Rectal smooth muscle tissue (tissue), 1 donor: Measurements from ENCODE around the gene CSNK2A3.

Experiments
- H3K27ac ChIP-seq: one replicate; pipeline ENCODE4 v1.7.0; 2013; ENCODE audit warnings: low read depth, low read length, inconsistent platforms
- H3K27me3 ChIP-seq: one replicate; pipeline ENCODE4 v1.7.0; 2013; ENCODE audit warnings: low read length; ENCODE audit not compliant: control insufficient read depth, insufficient read depth
- H3K36me3 ChIP-seq: one replicate; pipeline ENCODE4 v1.7.0; 2013; ENCODE audit warnings: low read length; ENCODE audit not compliant: control insufficient read depth, insufficient read depth
- H3K4me1 ChIP-seq: one replicate; pipeline ENCODE4 v1.7.0; 2013; ENCODE audit warnings: low read length; ENCODE audit not compliant: control insufficient read depth, insufficient read depth
- H3K4me3 ChIP-seq: one replicate; pipeline ENCODE4 v1.7.0; 2013; ENCODE audit warnings: low read length
- H3K9ac ChIP-seq: one replicate; pipeline ENCODE4 v1.7.0; 2013; ENCODE audit warnings: low read length

The CSNK2A3 gene

GRCh38 chr11:11389238-11389637, 36.2 kb upstream of the CSNK2A3 start:
- no peaks in the 10 kb centered on the region for H3K36me3 ChIP-seq
- H3K4me1 ChIP-seq = peaks cover 2% of the 10 kb centered on the region
- no peak overlapping the region for H3K27ac ChIP-seq
- no peak overlapping the region for H3K4me3 ChIP-seq
- no peak overlapping the region for H3K9ac ChIP-seq
- H3K27me3 ChIP-seq = no peaks in the 10 kb centered on the region

GRCh38 chr11:11387622-11388305, 34.7 kb upstream of the CSNK2A3 start:
- no peak overlapping the region for H3K27ac ChIP-seq
- H3K4me1 ChIP-seq = peaks cover 2% of the 10 kb centered on the region
- H3K4me3 ChIP-seq = no peak overlapping the region
- no peaks in the 10 kb centered on the region for H3K27me3 ChIP-seq
- no peaks in the 10 kb centered on the region for H3K36me3 ChIP-seq
- H3K9ac ChIP-seq = no peak overlapping the region

- Histone ChIP-seq H3K27me3 (no peaks in the 10 kb centered on the region), H3K4me1 (peaks cover 2% of the 10 kb centered on the region), H3K36me3 (no peaks in the 10 kb centered on the region), H3K9ac (no peak overlapping the region), H3K27ac (no peak overlapping the region), H3K4me3 (no peak overlapping the region)
Measured at GRCh38 chr11:11387207-11387606, 34.2 kb upstream of the CSNK2A3 start.

GRCh38 chr11:11384829-11385228, 31.8 kb upstream of the CSNK2A3 start:
- Histone ChIP-seq H3K27ac (no peak overlapping the region), H3K36me3 (no peaks in the 10 kb centered on the region), H3K4me3 (no peak overlapping the region), H3K9ac (no peak overlapping the region), H3K4me1 (no peaks in the 10 kb centered on the region), H3K27me3 (no peaks in the 10 kb centered on the region)

- Histone ChIP-seq H3K27me3 (no peaks in the 10 kb centered on the region), H3K4me1 (no peaks in the 10 kb centered on the region), H3K4me3 (no peak overlapping the region), H3K9ac (no peak overlapping the region), H3K27ac (no peak overlapping the region), H3K36me3 (no peaks in the 10 kb centered on the region)
Measured at GRCh38 chr11:11383995-11384394, 30.9 kb upstream of the CSNK2A3 start.

GRCh38 chr11:11382858-11383532, 29.9 kb upstream of the CSNK2A3 start:
- H3K36me3 ChIP-seq = no peaks in the 10 kb centered on the region
- H3K4me1 ChIP-seq = no peaks in the 10 kb centered on the region
- no peak overlapping the region for H3K27ac ChIP-seq
- no peaks in the 10 kb centered on the region for H3K27me3 ChIP-seq
- no peak overlapping the region for H3K4me3 ChIP-seq
- no peak overlapping the region for H3K9ac ChIP-seq

GRCh38 chr11:11381471-11382105, 28.5 kb upstream of the CSNK2A3 start:
- Histone ChIP-seq H3K4me1 (no peaks in the 10 kb centered on the region), H3K36me3 (no peaks in the 10 kb centered on the region), H3K27me3 (no peaks in the 10 kb centered on the region), H3K9ac (no peak overlapping the region), H3K27ac (no peak overlapping the region), H3K4me3 (no peak overlapping the region)

- H3K36me3 ChIP-seq = no peaks in the 10 kb centered on the region
- no peak overlapping the region for H3K4me3 ChIP-seq
- H3K9ac ChIP-seq = no peak overlapping the region
- H3K4me1 ChIP-seq = no peaks in the 10 kb centered on the region
- H3K27ac ChIP-seq = no peak overlapping the region
- no peaks in the 10 kb centered on the region for H3K27me3 ChIP-seq
Measured at GRCh38 chr11:11380883-11381282, 27.8 kb upstream of the CSNK2A3 start.

GRCh38 chr11:11380340-11380739, 27.3 kb upstream of the CSNK2A3 start:
- Histone ChIP-seq H3K27ac (no peak overlapping the region), H3K36me3 (no peaks in the 10 kb centered on the region), H3K4me1 (no peaks in the 10 kb centered on the region), H3K4me3 (no peak overlapping the region), H3K9ac (no peak overlapping the region), H3K27me3 (no peaks in the 10 kb centered on the region)

GRCh38 chr11:11379661-11380060, 26.6 kb upstream of the CSNK2A3 start:
- H3K27me3 ChIP-seq = no peaks in the 10 kb centered on the region
- H3K4me3 ChIP-seq = no peak overlapping the region
- H3K36me3 ChIP-seq = no peaks in the 10 kb centered on the region
- no peaks in the 10 kb centered on the region for H3K4me1 ChIP-seq
- H3K9ac ChIP-seq = no peak overlapping the region
- H3K27ac ChIP-seq = no peak overlapping the region

GRCh38 chr11:11378184-11378940, 25.3 kb upstream of the CSNK2A3 start:
- no peaks in the 10 kb centered on the region for H3K27me3 ChIP-seq
- no peak overlapping the region for H3K4me3 ChIP-seq
- no peaks in the 10 kb centered on the region for H3K4me1 ChIP-seq
- H3K9ac ChIP-seq = no peak overlapping the region
- H3K36me3 ChIP-seq = no peaks in the 10 kb centered on the region
- H3K27ac ChIP-seq = no peak overlapping the region

- no peak overlapping the region for H3K4me3 ChIP-seq
- H3K4me1 ChIP-seq = peaks cover 2% of the 10 kb centered on the region
- H3K36me3 ChIP-seq = no peaks in the 10 kb centered on the region
- H3K9ac ChIP-seq = no peak overlapping the region
- H3K27me3 ChIP-seq = no peaks in the 10 kb centered on the region
- H3K27ac ChIP-seq = no peak overlapping the region
Measured at GRCh38 chr11:11374358-11375148, 21.5 kb upstream of the CSNK2A3 start.
